SK-N-SH (cell line): ENCODE data around the gene ANKRD11. TPM values are rescaled to one million over a fixed set of nuclear protein-coding genes. Genes with fewer than 3 reads are reported as not detected.

Source experiments
- CTCF ChIA-PET: fragments of 300-600, 350-600 bp; formaldehyde crosslinking; extraction: SDS; loops from one replicate; lab custom pipeline; 2021; lab: Yijun Ruan, JAX
- POLR2A ChIA-PET: fragments of 350-600 bp; sonication (Branson Sonifier 250); formaldehyde crosslinking; extraction: SDS; loops from one replicate; lab custom pipeline; 2020; ENCODE audit warnings: antibody characterized with exemption, inconsistent platforms; lab: Yijun Ruan, JAX
- DNase-seq: peaks from one replicate; pipeline ENCODE4 v3.0.0; 2012
- H2AFZ ChIP-seq: fragments of 200-600 bp; sonication (generic); 2 replicates; pipeline ENCODE4 v1.8.1; 2016; ENCODE audit warnings: antibody characterized with exemption, mild to moderate bottlenecking, low read depth
- H3F3A ChIP-seq: fragments of 200-600 bp; sonication (generic); replicated peaks from 2 replicates; pipeline ENCODE3; 2016; ENCODE audit warnings: antibody characterized with exemption, mild to moderate bottlenecking; ENCODE audit not compliant: insufficient read depth
- H3K27ac ChIP-seq, 2 experiments: fragments of 200-500 bp in 1 of 2; fragments of 200-600 bp in 1 of 2; sonication (Bioruptor generic) in 1 of 2; sonication (generic), shearing (Covaris generic) in 1 of 2; 2 replicates each; pipeline versions ENCODE4 v1.5.1 to v1.6.1; 2014 to 2016; ENCODE audit warnings: low read depth in 2 of 2, inconsistent platforms in 1 of 2, low read length in 1 of 2, mild to moderate bottlenecking in 1 of 2, mixed read lengths in 1 of 2
- H3K27me3 ChIP-seq: fragments of 200-600 bp; sonication (generic), shearing (Covaris generic); 2 replicates; pipeline ENCODE4 v1.6.1; 2016; ENCODE audit warnings: mixed run types; ENCODE audit not compliant: insufficient read depth
- H3K36me3 ChIP-seq, 2 experiments: fragments of 200-500 bp in 1 of 2; fragments of 200-600 bp in 1 of 2; sonication (Bioruptor generic) in 1 of 2; sonication (generic) in 1 of 2; replicated peaks in 1 of 2; 2 replicates each; pipeline versions ENCODE3 to v1.5.1; 2014 to 2016; ENCODE audit warnings: low read length in 1 of 2, mild to moderate bottlenecking in 1 of 2; ENCODE audit not compliant: insufficient read depth in 2 of 2, control insufficient read depth in 1 of 2
- H3K4me1 ChIP-seq, 2 experiments: fragments of 200-500 bp in 1 of 2; fragments of 200-600 bp in 1 of 2; sonication (Bioruptor generic) in 1 of 2; sonication (generic), shearing (Covaris generic) in 1 of 2; 2 replicates each; pipeline versions ENCODE4 v1.5.1 to v1.6.1; 2014 to 2016; ENCODE audit warnings: low read depth in 1 of 2, low read length in 1 of 2, mixed run types in 1 of 2; ENCODE audit not compliant: insufficient read depth in 2 of 2, control insufficient read depth in 1 of 2
- H3K4me2 ChIP-seq: fragments of 200-600 bp; sonication (generic), shearing (Covaris generic); 2 replicates; pipeline ENCODE4 v1.6.1; 2017; ENCODE audit warnings: mixed run types
- H3K4me3 ChIP-seq, 2 experiments: fragments of 200-500 bp in 1 of 2; fragments of 200-600 bp in 1 of 2; sonication (Bioruptor generic) in 1 of 2; sonication (generic), shearing (Covaris generic) in 1 of 2; 2 replicates each; pipeline versions ENCODE4 v1.5.1 to v1.8.1; 2014 to 2016; ENCODE audit warnings: low read depth in 2 of 2, inconsistent platforms in 1 of 2, low read length in 1 of 2, mild to moderate bottlenecking in 1 of 2, mixed read lengths in 1 of 2, moderate library complexity in 1 of 2
- H3K79me2 ChIP-seq: fragments of 200-600 bp; sonication (generic); 2 replicates; pipeline ENCODE4 v1.8.1; 2017; ENCODE audit warnings: mild to moderate bottlenecking; ENCODE audit not compliant: insufficient read depth
- H3K9ac ChIP-seq: fragments of 200-600 bp; sonication (generic); 2 replicates; pipeline ENCODE4 v1.6.1; 2017; ENCODE audit warnings: mixed run types
- H3K9me2 ChIP-seq: fragments of 200-600 bp; sonication (generic); 2 replicates; pipeline ENCODE4 v1.6.1; 2017; ENCODE audit warnings: mixed run types
- H3K9me3 ChIP-seq: fragments of 200-600 bp; sonication (generic); 2 replicates; pipeline ENCODE4 v1.6.1; 2017; ENCODE audit warnings: mixed run types, mild to moderate bottlenecking, moderate library complexity
- H4K20me1 ChIP-seq: fragments of 200-600 bp; sonication (generic); 2 replicates; pipeline ENCODE4 v1.6.1; 2017; ENCODE audit warnings: mild to moderate bottlenecking, mixed run types; ENCODE audit not compliant: insufficient read depth
- EZH2phosphoT487 ChIP-seq: fragments of 200-600 bp; sonication (generic); IDR thresholded peaks from 2 replicates; pipeline ENCODE4 v1.6.1; 2017; ENCODE audit warnings: low read depth, mixed run types, mild to moderate bottlenecking, antibody characterized with exemption, moderate library complexity, borderline replicate concordance
- IRF3 ChIP-seq: fragments of 150-350 bp; IDR thresholded peaks from 2 replicates; pipeline ENCODE4 v1.6.1; 2016; ENCODE audit warnings: mild to moderate bottlenecking, low read depth, low read length
- MAX ChIP-seq: IDR thresholded peaks from 2 replicates; pipeline ENCODE4 v1.4.0; 2012; ENCODE audit warnings: low read depth
- NFIC ChIP-seq: IDR thresholded peaks from 2 replicates; pipeline ENCODE4 v1.4.0; 2012; ENCODE audit warnings: borderline replicate concordance
- PBX3 ChIP-seq: IDR thresholded peaks from 2 replicates; pipeline ENCODE4; 2012
- RAD21 ChIP-seq: IDR thresholded peaks from 2 replicates; pipeline ENCODE4 v1.6.1; 2012; ENCODE audit warnings: mild to moderate bottlenecking, low read length
- SMC3 ChIP-seq: IDR thresholded peaks from 2 replicates; pipeline ENCODE4 v1.6.1; 2012; ENCODE audit warnings: low read depth, low read length, improper control_type of control experiment
- TAF1 ChIP-seq: IDR thresholded peaks from 2 replicates; pipeline ENCODE4 v1.6.1; 2012; ENCODE audit warnings: low read depth, mild to moderate bottlenecking, low read length, moderate library complexity, borderline replicate concordance
- TCF12 ChIP-seq: IDR thresholded peaks from 2 replicates; pipeline ENCODE4 v1.4.0; 2012
- USF1 ChIP-seq: IDR thresholded peaks from 2 replicates; pipeline ENCODE4 v1.4.0; 2012; ENCODE audit warnings: low read depth, borderline replicate concordance
- ZBTB33 ChIP-seq: IDR thresholded peaks from 2 replicates; pipeline ENCODE4 v1.4.0; 2012; ENCODE audit warnings: low read depth, borderline replicate concordance
- WGBS: methylation state at CpG from one replicate; pipeline ENCODE4 v1.1.6; 2017; ENCODE audit warnings: low lambda C conversion rate; 5-methylcytosine and 5-hydroxymethylcytosine counted together
- polyA plus RNA-seq, 3 experiments: library from polyadenylated mRNA; depleted of rRNA; stranded (reverse); fragments of >200 nt; gene quantifications; 2 replicates each; pipeline ENCODE4 v1.2.3, GENCODE V29; 2012

The ANKRD11 gene
- polyA plus RNA-seq, 1 of the 3 experiments (the other 2 are of a cell fraction): 50.2 TPM

GRCh38 chr16:89476379-89476778 is 14.0 kb downstream of the ANKRD11 start (continued):
- TF ChIP-seq IRF3: no peak
- TF ChIP-seq, all 33 proteins: peak for 0

GRCh38 chr16:89475144-89475543 is 15.2 kb downstream of the ANKRD11 start:
- peaks cover 100% of the 10 kb centered on the region for H4K20me1 ChIP-seq
- H2AFZ ChIP-seq: no peak overlapping the region
- no peaks in the 10 kb centered on the region for H3K9me2 ChIP-seq
- no peaks in the 10 kb centered on the region for H3K27me3 ChIP-seq
- no peaks in the 10 kb centered on the region for H3K9me3 ChIP-seq
- H3F3A ChIP-seq: peaks cover 18% of the 10 kb centered on the region
- WGBS: 87% methylated on average over 5 of the region's 5 CpGs
- TF ChIP-seq MAX: no peak
- no peak for TF ChIP-seq USF1
- TF ChIP-seq TAF1: no peak
- TF ChIP-seq RAD21: no peak
- TF ChIP-seq EZH2phosphoT487: no peak
- TF ChIP-seq SMC3: no peak
- TF ChIP-seq ZBTB33: no peak
- TF ChIP-seq PBX3: no peak
- TF ChIP-seq TCF12: no peak
- TF ChIP-seq NFIC: no peak
- H3K9ac ChIP-seq: no peak overlapping the region
- H3K79me2 ChIP-seq: peaks cover 100% of the 10 kb centered on the region
- POLR2A ChIA-PET: no interaction called here
- H3K4me3 ChIP-seq: no peak overlapping the region
- peaks cover 31 to 32% of the 10 kb centered on the region in 2 experiments; a peak in 2 of 4 replicates for H3K4me1 ChIP-seq
- no peak for DNase-seq
- H3K4me2 ChIP-seq: no peak overlapping the region
- no peak overlapping the region for H3K27ac ChIP-seq
- no peaks in the 10 kb centered on the region for H3K36me3 ChIP-seq
- CTCF ChIA-PET: interaction anchor here (1.2 kb wide), 1 partner anchor 40 kb away, joined by 3 read pairs; no protein-coding TSS in a partner anchor
